HG03342 (cell line): ENCODE measurements around the gene YWHAH.

ENCODE experiments used
- ATAC-seq: cut with Tn5 transposase; IDR thresholded peaks from one replicate; pipeline ENCODE4 v1.9.1; 2021; ENCODE audit warnings: mild to moderate bottlenecking, moderate library complexity; ENCODE audit not compliant: unreplicated experiment

YWHAH gene

DNA sequence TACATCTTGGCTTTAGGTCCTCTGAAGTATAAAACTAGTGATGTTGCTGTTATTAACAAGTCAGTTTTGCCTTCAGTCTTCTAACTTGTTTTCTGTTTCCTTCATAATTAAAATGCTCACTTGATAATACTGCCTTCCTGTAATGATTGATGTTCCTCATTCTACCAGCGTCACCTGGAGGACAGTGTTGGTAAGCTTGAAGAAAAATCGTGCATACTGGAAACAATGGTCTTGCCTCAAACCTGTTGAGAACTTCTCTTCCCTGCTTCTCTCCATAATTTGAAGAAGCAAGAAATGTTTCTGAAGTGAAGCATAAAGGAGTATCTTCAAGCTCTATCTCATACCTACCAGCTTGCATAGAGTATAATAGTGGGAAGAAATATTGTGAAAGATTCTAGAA, 3.0 kb downstream of the YWHAH start:
- no peak for ATAC-seq

GRCh38 chr22:31948002-31948401, 3.7 kb downstream of the YWHAH start:
- ATAC-seq, result no peak

GRCh38 chr22:31950226-31950625, 5.9 kb downstream of the YWHAH start:
- ATAC-seq, result no peak

GRCh38 chr22:31951194-31952093, 7.1 kb downstream of the YWHAH start:
- no peak for ATAC-seq

- no peak for ATAC-seq
Measured at GRCh38 chr22:31952094-31952401, 7.7 kb downstream of the YWHAH start.

DNA sequence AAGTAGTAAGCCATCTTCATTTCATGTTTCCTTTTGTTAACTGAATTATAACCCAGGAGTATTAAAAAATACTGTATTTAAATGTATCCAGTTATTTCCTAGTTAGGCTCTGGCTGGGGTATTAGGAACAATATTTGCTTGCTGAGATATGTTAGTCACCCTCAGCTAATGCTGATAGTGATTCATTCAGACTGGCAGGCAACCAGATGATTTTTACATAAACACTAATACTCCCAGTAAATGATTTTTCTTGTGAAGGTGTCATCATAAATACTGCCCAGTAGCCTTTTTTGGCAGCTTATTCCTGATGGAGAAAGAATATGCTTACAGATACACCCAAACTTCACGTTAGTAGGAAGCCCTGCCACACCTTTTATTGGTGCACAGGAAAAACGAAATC, 8.1 kb downstream of the YWHAH start:
- no peak for ATAC-seq

GRCh38 chr22:31953261-31953660, 8.9 kb downstream of the YWHAH start:
- no peak for ATAC-seq

GRCh38 chr22:31954535-31955523, 10.5 kb downstream of the YWHAH start:
- ATAC-seq, result no peak

DNA sequence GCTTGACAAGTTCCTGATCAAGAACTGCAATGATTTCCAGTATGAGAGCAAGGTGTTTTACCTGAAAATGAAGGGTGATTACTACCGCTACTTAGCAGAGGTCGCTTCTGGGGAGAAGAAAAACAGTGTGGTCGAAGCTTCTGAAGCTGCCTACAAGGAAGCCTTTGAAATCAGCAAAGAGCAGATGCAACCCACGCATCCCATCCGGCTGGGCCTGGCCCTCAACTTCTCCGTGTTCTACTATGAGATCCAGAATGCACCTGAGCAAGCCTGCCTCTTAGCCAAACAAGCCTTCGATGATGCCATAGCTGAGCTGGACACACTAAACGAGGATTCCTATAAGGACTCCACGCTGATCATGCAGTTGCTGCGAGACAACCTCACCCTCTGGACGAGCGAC, 12.0 kb downstream of the YWHAH start:
- ATAC-seq, result no peak

DNA sequence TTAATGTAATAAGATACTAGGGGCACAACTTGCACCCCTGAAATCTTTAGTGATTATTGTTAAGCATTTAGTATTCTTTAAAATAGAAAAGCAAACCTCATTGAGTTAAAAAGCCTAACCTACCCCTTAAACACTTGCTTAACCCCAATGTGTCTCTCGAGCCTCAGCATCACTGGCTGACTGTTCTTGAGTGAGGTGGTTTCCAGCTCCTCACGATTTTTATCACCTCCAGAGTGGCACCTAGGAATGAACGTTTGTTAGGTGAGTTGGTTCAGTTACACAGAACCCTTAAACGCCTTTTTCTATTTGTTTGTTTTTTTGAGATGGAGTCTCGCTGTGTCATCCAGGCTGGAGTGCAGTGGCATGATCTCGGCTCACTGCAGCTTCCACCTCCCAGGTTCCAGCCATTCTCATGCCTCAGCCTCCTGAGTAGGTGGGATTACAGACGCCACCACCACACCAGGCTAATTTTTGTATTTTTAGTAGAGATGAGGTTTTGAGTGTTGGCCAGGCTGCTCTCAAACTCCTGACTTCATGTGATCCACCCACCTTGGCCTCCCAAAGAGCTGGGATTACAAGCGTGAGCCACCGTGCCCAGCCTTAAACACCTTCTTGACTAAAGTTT, 13.7 kb downstream of the YWHAH start:
- no peak for ATAC-seq

- ATAC-seq, result no peak
Measured at GRCh38 chr22:31958625-31959239, 14.4 kb downstream of the YWHAH start.

DNA sequence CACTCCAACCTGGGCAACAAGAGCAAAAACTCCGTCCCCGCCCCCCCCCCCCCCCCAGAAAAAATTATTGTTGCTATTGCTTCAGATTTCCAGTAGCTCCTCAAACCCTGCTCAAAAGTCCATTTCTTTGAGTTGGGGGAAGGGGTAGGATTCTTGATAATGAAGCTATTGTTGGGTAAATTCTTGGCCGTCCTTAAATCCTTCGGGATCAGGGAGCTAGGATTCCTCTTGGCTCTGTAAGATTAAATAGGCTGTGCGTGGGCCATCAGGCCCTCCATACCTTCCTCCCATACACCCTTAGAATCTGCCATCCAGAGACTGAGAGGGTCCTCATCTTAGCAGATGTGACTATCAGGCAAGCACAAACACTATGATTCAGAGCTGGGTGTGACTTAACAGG, 16.4 kb downstream of the YWHAH start:
- no peak for ATAC-seq

DNA sequence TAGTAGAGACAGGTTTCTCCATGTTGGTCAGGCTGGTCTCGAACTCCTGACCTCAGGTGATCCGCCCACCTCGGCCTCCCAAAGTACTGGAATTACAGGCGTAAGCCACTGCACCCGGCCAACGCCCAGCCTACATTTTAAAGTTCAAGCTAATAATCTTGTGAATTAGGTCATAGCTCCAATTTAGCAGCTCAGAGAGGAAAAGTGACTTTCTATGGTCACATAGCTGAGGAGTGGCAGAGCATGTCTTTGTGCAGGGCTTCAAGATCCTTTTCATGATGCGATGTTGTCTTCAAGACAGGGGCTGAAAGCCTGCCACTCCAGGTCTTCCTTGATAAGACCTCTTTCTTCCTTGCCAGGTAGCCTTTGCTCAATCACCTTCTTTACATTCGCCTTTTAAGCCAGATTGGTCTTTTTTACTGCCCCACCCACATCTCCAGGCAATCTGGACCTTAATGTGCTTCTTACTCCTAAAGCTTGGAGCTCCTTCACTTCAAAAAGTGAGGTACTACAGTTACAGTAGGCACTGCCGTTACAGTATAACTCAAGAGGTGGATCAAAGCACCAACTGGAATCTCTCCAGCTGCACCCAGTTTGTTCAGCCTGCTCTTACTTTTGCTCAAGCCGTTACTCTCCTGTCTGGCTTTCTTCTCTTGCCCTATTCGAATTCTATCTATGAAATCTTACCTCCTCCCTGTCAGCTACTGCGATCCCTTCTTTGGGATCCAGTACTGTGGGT, 18.2 kb downstream of the YWHAH start:
- no peak for ATAC-seq

GRCh38 chr22:31968022-31968421, 23.7 kb downstream of the YWHAH start:
- no peak for ATAC-seq

- peak; percentile 42 for ATAC-seq
Measured at GRCh38 chr22:31969789-31970489, 25.6 kb downstream of the YWHAH start.

DNA sequence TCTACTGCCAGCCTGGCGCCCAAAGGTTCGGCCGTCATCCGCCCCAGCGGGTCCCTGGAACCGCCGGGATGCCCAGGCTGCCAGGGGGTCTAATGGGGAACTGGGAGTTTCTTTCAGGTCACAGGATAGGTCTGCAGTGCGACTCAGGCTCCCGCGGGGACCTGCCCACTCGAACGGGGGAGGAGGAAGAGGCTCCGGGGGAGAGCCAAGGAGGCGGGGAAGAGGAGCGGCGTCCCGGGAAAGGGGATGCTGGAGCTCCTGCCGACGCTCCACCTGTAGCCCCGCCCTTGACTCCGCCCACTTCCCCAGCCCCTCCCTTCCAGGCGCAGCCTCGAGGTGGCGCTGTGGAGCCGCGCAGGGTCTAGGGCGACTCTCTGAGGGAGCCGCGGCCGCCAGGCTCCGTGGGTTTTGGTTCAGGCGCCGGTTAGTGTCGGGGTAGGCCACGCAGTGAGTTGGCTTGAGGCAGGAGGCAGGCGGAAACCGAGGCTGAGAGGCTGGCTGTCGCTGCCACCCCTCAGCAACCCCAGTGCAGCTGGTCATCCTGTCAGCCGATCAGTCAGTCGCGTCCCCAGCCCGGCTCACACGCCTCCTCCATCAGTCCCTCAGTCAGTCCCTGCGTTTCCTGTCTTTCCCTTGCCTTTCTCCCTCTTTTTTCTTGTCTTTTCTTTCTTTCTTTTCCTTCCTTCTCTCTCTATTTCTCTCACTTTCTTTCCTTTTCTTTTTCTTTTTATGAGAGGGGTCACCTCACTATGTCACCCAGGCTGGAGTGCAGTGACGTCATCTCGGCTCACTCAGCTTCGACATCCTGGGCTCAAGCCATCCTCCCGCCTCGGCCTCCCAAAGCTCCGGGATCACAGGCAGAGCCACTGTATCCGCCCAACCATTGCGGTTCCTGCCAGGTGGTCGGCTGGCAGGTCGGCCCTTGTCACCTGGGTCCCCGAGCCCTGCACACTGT, 26.4 kb downstream of the YWHAH start:
- peak; percentile 66 for ATAC-seq

DNA sequence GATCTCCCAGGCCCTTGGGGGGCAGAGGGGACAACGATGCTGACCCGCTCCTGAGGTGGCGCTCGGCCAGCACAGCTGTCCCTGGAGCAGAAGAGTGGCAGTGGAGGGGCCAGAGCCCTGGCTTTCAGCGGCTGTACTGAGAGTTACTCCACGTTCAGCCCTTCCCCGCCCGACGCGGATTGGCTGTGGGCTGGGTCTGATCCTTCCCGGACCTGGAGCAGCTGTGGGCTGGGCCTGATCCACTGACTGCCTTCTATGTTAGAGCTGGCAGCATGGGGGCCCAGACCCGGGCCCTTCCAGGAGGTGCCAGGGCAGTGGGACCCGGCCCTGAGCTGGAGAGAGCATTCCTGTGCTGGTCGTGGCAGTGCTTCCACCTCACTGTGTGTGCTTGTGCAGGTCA, 27.8 kb downstream of the YWHAH start:
- ATAC-seq, result no peak

DNA sequence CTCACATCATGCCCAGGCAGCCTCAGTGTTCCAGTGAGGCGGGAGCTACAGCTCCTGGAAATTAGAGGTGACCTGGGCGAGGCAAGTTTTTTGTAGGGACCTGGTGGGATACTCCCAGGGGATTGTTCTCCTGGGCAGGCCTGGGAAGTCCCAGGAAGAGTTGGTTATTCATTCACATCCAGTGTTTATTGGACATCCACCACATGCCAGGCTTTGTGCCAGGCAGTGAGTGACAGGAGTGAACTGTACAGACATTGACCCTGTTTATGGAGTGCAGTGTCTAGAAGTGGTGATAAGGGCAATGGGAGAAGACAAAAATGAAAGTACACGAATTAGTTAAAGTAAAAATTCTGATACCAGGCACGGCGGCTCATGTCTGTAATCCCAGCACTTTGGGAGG, 29.4 kb downstream of the YWHAH start:
- no peak for ATAC-seq
